HepG2 (cell line): Measurements from ENCODE around the gene TRIP4. TPM values are rescaled to one million over a fixed set of nuclear protein-coding genes. Genes with fewer than 3 reads are reported as not detected.

ENCODE experiments used
- ATAC-seq: fragments of 200-7000 bp; cut with Tn5 transposase; 3 replicates; pipeline ENCODE4 v1.9.1; 2020; ENCODE audit warnings: mild to moderate bottlenecking, moderate library complexity
- BruUV-seq: library from RNA; stranded (reverse); fragments of 400-500 nt; replicated peaks from 2 replicates; lab custom pipeline; 2021; lab: Mats Ljungman, UMichigan
- CTCF ChIA-PET: fragments of 300-600 bp; formaldehyde crosslinking; extraction: SDS; loops from one replicate; lab custom pipeline; 2021; ENCODE audit warnings: low total read pairs, inconsistent platforms, low intra/inter-chr PET ratio; lab: Yijun Ruan, JAX
- POLR2A ChIA-PET: fragments of 350-600 bp; sonication (Branson Sonifier 250); formaldehyde crosslinking; loops from one replicate; lab custom pipeline; 2020; ENCODE audit warnings: antibody characterized with exemption, inconsistent platforms; lab: Yijun Ruan, JAX
- DNase-seq: peaks from one replicate; pipeline ENCODE4 v3.0.0-alpha.2; 2015; ENCODE audit warnings: low spot score
- FAIRE-seq: peaks from 3 replicates; lab custom pipeline; 2011; peaks lifted over from hg19 to GRCh38; lab: Jason Lieb, UNC
- H2AFZ ChIP-seq: one replicate; pipeline ENCODE4 v1.6.1; 2011; ENCODE audit warnings: low read length, inconsistent platforms
- H3K27ac ChIP-seq: fragments of 300-600 bp; 3 replicates; pipeline ENCODE4 v1.8.0; 2011; ENCODE audit warnings: mixed run types, mild to moderate bottlenecking, mixed read lengths, low read length, inconsistent platforms; ENCODE audit not compliant: insufficient read depth; ENCODE audit errors: extremely low read length
- H3K27me3 ChIP-seq, 2 experiments: fragments of 200-600 bp in 1 of 2; 2 replicates in 1 of 2; 3 replicates in 1 of 2; pipeline versions ENCODE4 v1.6.0 to v1.8.0; 2011; ENCODE audit warnings: low read length in 2 of 2, mild to moderate bottlenecking in 2 of 2, moderate library complexity in 2 of 2, inconsistent platforms in 1 of 2; ENCODE audit not compliant: insufficient read depth in 2 of 2, control insufficient read depth in 1 of 2
- H3K36me3 ChIP-seq, 2 experiments: fragments of 200-600 bp in 1 of 2; replicated peaks in 1 of 2; 2 replicates in 1 of 2; 3 replicates in 1 of 2; pipeline versions ENCODE4 v1.5.1 to v1.8.0; 2011; ENCODE audit warnings: low read length in 2 of 2, inconsistent platforms in 1 of 2; ENCODE audit not compliant: insufficient read depth in 2 of 2, control insufficient read depth in 1 of 2
- H3K4me1 ChIP-seq: 2 replicates; pipeline ENCODE4 v1.5.1; 2012; ENCODE audit warnings: low read length, inconsistent platforms; ENCODE audit not compliant: insufficient read depth
- H3K4me2 ChIP-seq: 2 replicates; pipeline ENCODE4 v1.6.0; 2011; ENCODE audit warnings: low read depth, low read length, inconsistent platforms
- H3K4me3 ChIP-seq, 3 experiments: fragments of 200-600 bp in 1 of 3; sonication (generic), shearing (Covaris generic) in 1 of 3; replicated peaks in 1 of 3; 2 replicates each; pipeline ENCODE4 v1.5.1; 2011 to 2016; ENCODE audit warnings: low read length in 3 of 3, inconsistent platforms in 2 of 3, low read depth in 2 of 3, mild to moderate bottlenecking in 2 of 3, control low read depth in 1 of 3, mixed read lengths in 1 of 3; ENCODE audit not compliant: insufficient read depth in 1 of 3
- H3K79me2 ChIP-seq: one replicate; pipeline ENCODE4 v1.6.1; 2011; ENCODE audit warnings: low read length, inconsistent platforms; ENCODE audit not compliant: insufficient read depth
- H3K9ac ChIP-seq: 2 replicates; pipeline ENCODE4 v1.6.0; 2011; ENCODE audit warnings: mild to moderate bottlenecking, low read depth, low read length, inconsistent platforms; ENCODE audit not compliant: insufficient read depth
- H3K9me3 ChIP-seq: 2 replicates; pipeline ENCODE4 v1.5.1; 2012; ENCODE audit warnings: mild to moderate bottlenecking, low read length
- H4K20me1 ChIP-seq: 2 replicates; pipeline ENCODE4 v1.6.0; 2011; ENCODE audit warnings: inconsistent platforms, mild to moderate bottlenecking, low read length, moderate library complexity; ENCODE audit not compliant: insufficient read depth
- AKNA ChIP-seq: sonication (generic); formaldehyde crosslinking; IDR thresholded peaks from 2 replicates; pipeline ENCODE4 v1.4.0; 2020; ENCODE audit warnings: missing genetic modification reagents, borderline replicate concordance
- ATF7-NPFF ChIP-seq: sonication (generic); formaldehyde crosslinking; IDR thresholded peaks from 2 replicates; pipeline ENCODE4 v1.8.1; 2023; ENCODE audit warnings: mild to moderate bottlenecking, low read depth, missing genetic modification reagents, moderate library complexity
- LRRFIP1 ChIP-seq: sonication (generic); formaldehyde crosslinking; conservative IDR thresholded peaks from 2 replicates; pipeline ENCODE4 v1.4.0; 2020; ENCODE audit warnings: missing genetic modification reagents
- SAP130 ChIP-seq: IDR thresholded peaks from 2 replicates; pipeline ENCODE4 v1.6.1; 2016; ENCODE audit warnings: low read depth
- SP4 ChIP-seq: sonication (generic); formaldehyde crosslinking; IDR thresholded peaks from 2 replicates; pipeline ENCODE4 v1.8.1; 2023; ENCODE audit warnings: mild to moderate bottlenecking, missing genetic modification reagents
- ZBTB39 ChIP-seq: sonication (generic); formaldehyde crosslinking; IDR thresholded peaks from 2 replicates; pipeline ENCODE4 v1.5.0; 2020; ENCODE audit warnings: missing genetic modification reagents
- ZBTB46 ChIP-seq: sonication (generic); formaldehyde crosslinking; IDR thresholded peaks from 2 replicates; pipeline ENCODE4 v1.4.0; 2020; ENCODE audit warnings: mild to moderate bottlenecking, missing genetic modification reagents, borderline replicate concordance
- ZNF276 ChIP-seq: sonication (generic); formaldehyde crosslinking; IDR thresholded peaks from 2 replicates; pipeline ENCODE4 v1.4.0; 2020; ENCODE audit warnings: mild to moderate bottlenecking, low read depth, missing genetic modification reagents
- ZNF282 ChIP-seq: fragments of 450-650 bp; IDR thresholded peaks from 2 replicates; pipeline ENCODE4 v1.6.1; 2018; ENCODE audit not compliant: partially characterized antibody
- ZNF605 ChIP-seq: sonication (generic); formaldehyde crosslinking; IDR thresholded peaks from 2 replicates; pipeline ENCODE4 v1.8.0; 2022; ENCODE audit warnings: mild to moderate bottlenecking, missing genetic modification reagents
- ZNF775 ChIP-seq: sonication (generic); formaldehyde crosslinking; IDR thresholded peaks from 2 replicates; pipeline ENCODE4 v1.4.0; 2020; ENCODE audit warnings: missing genetic modification reagents, mild to moderate bottlenecking, moderate library complexity, borderline replicate concordance
- WGBS: methylation state at CpG from one replicate; pipeline ENCODE4 v1.1.6; 2017; ENCODE audit warnings: low lambda C conversion rate; 5-methylcytosine and 5-hydroxymethylcytosine counted together
- in situ Hi-C: cut with HindIII; loops from 2 replicates; pipeline ENCODE4 v1.10.0; 2017; ENCODE audit warnings: low pct_unique_long_range_greater_than_20kb; ENCODE audit not compliant: extremely low pct_ligation_motif_present
- intact Hi-C: fragments of 100-400 bp; cut with micrococcal nuclease; formaldehyde crosslinking; loops from one replicate; pipeline ENCODE4 v1.10.0; 2022; ENCODE audit not compliant: unreplicated experiment
- polyA plus RNA-seq, 8 experiments: library from polyadenylated mRNA; depleted of rRNA in 3 of 8; stranded (reverse) in 7 of 8; unstranded in 1 of 8; fragments of >200 nt; fragmentation: Illumina TruSeq in 4 of 8; extraction: Trizol in 4 of 8; gene quantifications; 2 replicates each; pipeline versions ENCODE4 v1.2.1 to v1.2.3, GENCODE V29; 2011 to 2016; ENCODE audit warnings: low read depth in 4 of 8, missing spikeins in 1 of 8, mixed read lengths in 1 of 8; ENCODE audit not compliant: insufficient read depth in 1 of 8
- total RNA-seq, 5 experiments: library from RNA; depleted of rRNA; stranded (reverse); fragments of >200 nt; fragmentation: Illumina TruSeq; extraction: Trizol; gene quantifications; 2 replicates each; pipeline ENCODE4 v1.2.3, GENCODE V29; 2016; ENCODE audit warnings: low read depth in 1 of 5

The TRIP4 gene
- total and polyA plus RNA-seq, 2 of the 13 experiments (the other 11 are each of a cell fraction or from before 2014, with no cell fraction given), result 7.1 to 11.8 TPM

- Histone ChIP-seq H3K4me2 (no peak overlapping the region), H3K36me3 (peaks cover 7 to 35% of the 10 kb centered on the region in 2 experiments), H3K9ac (no peak overlapping the region), H3K9me3 (no peaks in the 10 kb centered on the region), H3K27me3 (no peaks in the 10 kb centered on the region), H3K4me1 (peaks cover 10% of the 10 kb centered on the region), H3K4me3 (no peak overlapping the region), H4K20me1 (no peaks in the 10 kb centered on the region), H3K79me2 (no peaks in the 10 kb centered on the region), H3K27ac (no peak overlapping the region), H2AFZ (no peak overlapping the region)
- FAIRE-seq (no peak), DNase-seq (no peak), ATAC-seq (no peak)
- CTCF ChIA-PET, result no interaction called here
- no TSS peak for BruUV-seq
- 96% methylated on average over 2 of the region's 2 CpGs for WGBS
- intact Hi-C loops, result loop anchor here (10.0 kb wide), 1 partner anchor 232 kb away; no protein-coding TSS in a partner anchor
- POLR2A ChIA-PET, result no interaction called here
- in situ Hi-C loops, result no loop called here
- TF ChIP-seq ZNF775 (CRISPR knock-in tag) (no peak), ZNF276 (CRISPR knock-in tag) (no peak), SAP130 (CRISPR knock-in tag) (no peak), ATF7-NPFF (CRISPR knock-in tag) (no peak), ZBTB46 (CRISPR knock-in tag) (no peak), SP4 (CRISPR knock-in tag) (no peak), LRRFIP1 (CRISPR knock-in tag) (no peak), ZBTB39 (CRISPR knock-in tag) (no peak), ZNF282 (no peak), AKNA (no peak), ZNF605 (CRISPR knock-in tag) (no peak)
Observed at GRCh38 chr15:64422697-64423096, 35.1 kb downstream of the TRIP4 start.
